Measurements from ENCODE around the gene PCDHGA2.
"Not testable (repeated sequence)": the region's sequence is repeated elsewhere in the genome, so short reads cannot be mapped to it uniquely, and the experiment has no call there.

Gene PCDHGA2

GRCh38 chr5:141338538-141339306 is at the start of gene PCDHGA2:
TSS of gene PCDHGA2 (plus strand) at chr5:141338760.
- no peak for DNase-seq (ENCODE audit: extremely low read depth in 1 of 2, low read depth in 1 of 2)

- DNase-seq (ENCODE audit: extremely low read depth in 1 of 2, low read depth in 1 of 2), result no peak
Observed at GRCh38 chr5:141298376-141298775, 40.2 kb upstream of the PCDHGA2 start.

GRCh38 chr5:141303756-141304155 is 34.8 kb upstream of the PCDHGA2 start, which contains the start of gene SLC25A2:
TSS of gene SLC25A2 (minus strand) at chr5:141304049. CDS start at chr5:141303865, 184 bp downstream.
- DNase-seq (ENCODE audit: extremely low read depth in 1 of 2, low read depth in 1 of 2), result no peak

GRCh38 chr5:141306630-141307029 is 31.9 kb upstream of the PCDHGA2 start:
- no peak for DNase-seq (ENCODE audit: extremely low read depth in 1 of 2, low read depth in 1 of 2)

GRCh38 chr5:141313711-141314110 is 24.8 kb upstream of the PCDHGA2 start:
- no peak for DNase-seq (ENCODE audit: extremely low read depth in 1 of 2, low read depth in 1 of 2)

- not testable (repeated sequence) for DNase-seq (ENCODE audit: extremely low read depth in 1 of 2, low read depth in 1 of 2)
Observed at GRCh38 chr5:141316963-141317362, 21.6 kb upstream of the PCDHGA2 start.

- no peak for DNase-seq (ENCODE audit: extremely low read depth in 1 of 2, low read depth in 1 of 2)
Observed at GRCh38 chr5:141319202-141319601, 19.4 kb upstream of the PCDHGA2 start.

- no peak for DNase-seq (ENCODE audit: extremely low read depth in 1 of 2, low read depth in 1 of 2)
Observed at GRCh38 chr5:141319699-141320098, 18.9 kb upstream of the PCDHGA2 start.

GRCh38 chr5:141320225-141321169 is 18.1 kb upstream of the PCDHGA2 start, which contains the start of gene TAF7:
TSS of gene TAF7 (minus strand) at chr5:141320784. CDS start at chr5:141320044, 740 bp downstream.
- peak; percentile 77 to 82 for DNase-seq (ENCODE audit: extremely low read depth in 1 of 2, low read depth in 1 of 2)

- no peak for DNase-seq (ENCODE audit: extremely low read depth in 1 of 2, low read depth in 1 of 2)
Observed at GRCh38 chr5:141322261-141322660, 16.3 kb upstream of the PCDHGA2 start.

GRCh38 chr5:141326088-141326854 is 12.3 kb upstream of the PCDHGA2 start:
- peak; percentile 15 to 42 for DNase-seq (ENCODE audit: extremely low read depth in 1 of 2, low read depth in 1 of 2)

GRCh38 chr5:141328231-141328630 is 10.3 kb upstream of the PCDHGA2 start:
- DNase-seq (ENCODE audit: extremely low read depth in 1 of 2, low read depth in 1 of 2), result no peak

GRCh38 chr5:141330299-141331080 is 8.1 kb upstream of the PCDHGA2 start, which contains the start of gene PCDHGA1:
TSS of gene PCDHGA1 (plus strand) at chr5:141330514.
- DNase-seq (ENCODE audit: extremely low read depth in 1 of 2, low read depth in 1 of 2), result no peak

GRCh38 chr5:141332571-141332970 is 6.0 kb upstream of the PCDHGA2 start:
- not testable (repeated sequence) for DNase-seq (ENCODE audit: extremely low read depth in 1 of 2, low read depth in 1 of 2)

- DNase-seq (ENCODE audit: extremely low read depth in 1 of 2, low read depth in 1 of 2), result not testable (repeated sequence)
Observed at GRCh38 chr5:141340781-141341354, 2.3 kb downstream of the PCDHGA2 start.

GRCh38 chr5:141342773-141343172 is 4.2 kb downstream of the PCDHGA2 start:
- DNase-seq (ENCODE audit: extremely low read depth in 1 of 2, low read depth in 1 of 2), result no peak

- no peak for DNase-seq (ENCODE audit: extremely low read depth in 1 of 2, low read depth in 1 of 2)
Observed at GRCh38 chr5:141343242-141343952, 4.8 kb downstream of the PCDHGA2 start, which contains the start of gene PCDHGA3. TSS of gene PCDHGA3 (plus strand) at chr5:141343829. CDS start at chr5:141344034, 205 bp downstream.

- DNase-seq (ENCODE audit: extremely low read depth in 1 of 2, low read depth in 1 of 2), result no peak
Observed at GRCh38 chr5:141343953-141344463, 5.4 kb downstream of the PCDHGA2 start.

All from stimulated activated CD8-positive, alpha-beta memory T cell treated with anti-CD3 and anti-CD28 coated beads, Interleukin-7, amount 100 ng/mL, for 48 hours (primary cell).